Measurements from ENCODE around the gene CCL5.
"Not testable (repeated sequence)": the region's sequence is repeated elsewhere in the genome, so short reads cannot be mapped to it uniquely, and the experiment has no call there.

Gene CCL5

DNA sequence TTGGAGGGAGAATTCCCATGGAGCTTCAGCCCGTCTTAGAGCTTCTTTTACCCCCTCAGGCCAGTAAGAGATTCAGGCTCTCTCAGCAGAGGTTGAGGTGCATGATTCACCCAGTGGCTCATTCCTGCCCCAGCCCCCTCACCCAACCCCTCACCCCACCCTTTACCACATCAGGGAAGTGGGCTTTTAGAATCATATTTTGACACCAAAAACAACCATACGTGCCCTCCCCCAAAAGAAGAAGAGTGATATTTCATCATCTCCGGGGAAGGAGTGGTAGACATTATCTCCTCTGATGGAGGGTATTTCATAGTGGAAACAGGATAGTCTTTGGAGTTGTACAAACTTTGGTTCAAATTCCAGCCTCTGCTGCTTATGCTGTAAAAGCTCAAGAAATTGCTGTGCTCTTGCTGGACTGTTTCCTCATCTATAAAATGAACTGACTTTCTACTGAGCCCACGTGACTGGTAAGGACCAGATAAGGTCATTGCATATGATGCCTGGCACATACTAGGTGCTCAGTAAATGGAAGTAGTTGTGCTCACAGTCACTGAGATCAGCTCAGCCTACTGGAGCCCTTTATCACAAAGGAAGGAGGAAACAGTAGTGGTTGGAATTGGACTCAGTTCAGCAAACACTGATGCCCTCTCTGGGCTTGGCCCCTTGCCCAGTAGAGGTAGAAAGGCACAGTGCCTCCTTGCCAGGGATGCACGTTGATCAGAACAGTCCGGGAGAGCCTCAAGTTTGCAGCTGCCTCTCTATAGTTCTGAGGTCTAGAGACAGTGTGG is 18.3 kb upstream of the CCL5 start:
- DNase-seq (ENCODE audit: low read depth): no peak

DNA sequence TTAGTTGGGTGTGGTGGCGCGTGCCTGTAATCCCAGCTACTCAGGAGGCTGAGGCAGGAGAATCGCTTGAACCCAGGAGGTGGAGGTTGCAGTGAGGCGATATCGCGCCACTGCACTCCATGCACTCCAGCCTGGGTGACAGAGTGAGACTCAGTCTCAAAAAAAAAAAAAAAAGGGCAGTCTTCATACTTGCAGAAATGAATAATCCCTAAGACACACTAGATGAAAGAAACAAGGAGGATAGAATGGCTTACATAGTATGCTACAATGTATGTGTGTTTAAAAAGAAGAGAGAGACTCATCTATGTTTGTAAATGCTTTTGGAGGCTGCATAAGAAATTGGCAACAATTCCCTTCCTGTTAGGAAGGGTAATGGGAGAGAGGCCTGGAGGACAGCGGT is 17.6 kb upstream of the CCL5 start:
- not testable (repeated sequence) for DNase-seq (ENCODE audit: low read depth)

DNA sequence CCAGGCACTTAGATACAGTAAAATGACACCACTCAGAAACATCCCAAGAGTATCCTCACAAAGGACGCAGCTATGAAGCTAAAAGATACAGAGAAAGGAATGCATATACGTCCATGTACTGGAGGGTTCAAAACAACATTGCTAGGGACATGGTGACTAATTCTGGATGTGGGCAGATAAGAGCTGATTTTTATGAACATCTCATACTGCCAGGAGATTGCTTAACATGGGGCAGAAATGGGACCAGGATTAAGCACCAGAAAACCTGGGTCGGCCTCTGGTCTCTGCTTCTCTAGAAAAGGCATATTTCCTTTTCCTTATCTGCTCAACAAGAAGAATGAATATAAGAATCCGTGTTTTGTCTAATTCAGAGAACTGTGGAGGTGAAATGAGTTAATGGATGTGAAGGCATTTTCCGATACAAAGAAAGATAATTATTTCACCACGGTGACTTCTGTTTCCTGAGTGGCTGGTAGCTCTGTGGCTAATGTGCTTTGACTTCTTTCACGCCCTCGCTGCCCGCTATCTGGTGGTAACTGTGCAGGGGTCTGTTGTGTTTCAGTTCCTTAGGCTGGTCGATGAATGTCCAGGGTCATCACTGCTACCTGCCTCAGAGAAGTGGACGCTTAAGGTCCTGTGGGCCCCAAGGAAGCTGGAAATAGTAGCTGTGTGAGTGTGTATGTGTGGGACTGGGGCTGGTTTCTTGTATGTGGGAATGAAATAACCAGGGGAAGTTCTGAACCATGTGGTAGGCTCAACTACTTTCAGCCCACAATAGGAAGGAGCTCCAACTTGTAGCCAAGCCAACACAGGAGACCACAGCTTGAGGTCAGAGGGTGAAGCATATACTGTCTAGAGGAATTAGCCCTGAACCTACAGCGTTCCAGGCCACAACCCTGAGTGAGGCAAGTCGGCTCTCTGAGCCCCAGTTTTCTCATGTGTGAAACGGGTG is 15.8 kb upstream of the CCL5 start:
- DNase-seq (ENCODE audit: low read depth): peak; percentile 65

DNA sequence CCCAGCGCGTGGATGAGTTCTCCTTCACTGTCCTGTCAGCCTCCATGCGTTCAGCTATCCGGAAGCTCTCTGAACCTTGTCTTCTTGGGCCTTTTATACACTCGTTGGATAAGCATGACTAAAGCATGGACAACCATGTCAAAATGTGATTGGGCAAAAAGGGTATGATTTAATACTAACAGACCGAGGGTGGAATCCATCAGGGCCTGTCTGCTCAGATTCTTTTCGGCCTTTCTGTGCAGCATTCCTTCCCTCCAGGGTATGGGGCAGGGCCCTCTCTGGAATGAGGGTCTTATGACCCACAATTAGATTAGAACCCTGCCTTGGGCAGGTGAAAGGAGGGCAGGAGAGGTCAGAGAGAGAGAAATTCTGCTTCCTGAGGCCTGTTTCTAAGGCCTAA is 14.0 kb upstream of the CCL5 start:
- no peak for DNase-seq (ENCODE audit: low read depth)

DNA sequence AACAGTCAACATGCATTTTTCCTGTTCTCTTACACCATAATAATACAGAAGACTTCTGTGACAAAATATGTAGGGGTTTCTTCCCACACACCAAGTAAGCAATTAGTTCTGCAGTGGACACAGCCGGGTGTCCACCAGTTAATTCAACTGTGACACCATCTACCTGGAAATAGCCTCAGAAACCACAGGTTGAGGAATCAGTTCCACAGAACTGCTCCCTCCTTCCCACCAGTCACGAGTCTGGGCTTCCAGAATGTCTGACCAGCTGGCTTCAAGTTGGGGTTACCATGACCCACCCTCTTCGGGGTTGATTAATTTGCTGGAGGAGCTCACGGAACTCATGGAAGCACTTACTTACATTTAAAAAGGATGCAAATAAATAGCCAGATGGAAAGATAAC is 13.6 kb upstream of the CCL5 start:
- DNase-seq (ENCODE audit: low read depth): no peak

DNA sequence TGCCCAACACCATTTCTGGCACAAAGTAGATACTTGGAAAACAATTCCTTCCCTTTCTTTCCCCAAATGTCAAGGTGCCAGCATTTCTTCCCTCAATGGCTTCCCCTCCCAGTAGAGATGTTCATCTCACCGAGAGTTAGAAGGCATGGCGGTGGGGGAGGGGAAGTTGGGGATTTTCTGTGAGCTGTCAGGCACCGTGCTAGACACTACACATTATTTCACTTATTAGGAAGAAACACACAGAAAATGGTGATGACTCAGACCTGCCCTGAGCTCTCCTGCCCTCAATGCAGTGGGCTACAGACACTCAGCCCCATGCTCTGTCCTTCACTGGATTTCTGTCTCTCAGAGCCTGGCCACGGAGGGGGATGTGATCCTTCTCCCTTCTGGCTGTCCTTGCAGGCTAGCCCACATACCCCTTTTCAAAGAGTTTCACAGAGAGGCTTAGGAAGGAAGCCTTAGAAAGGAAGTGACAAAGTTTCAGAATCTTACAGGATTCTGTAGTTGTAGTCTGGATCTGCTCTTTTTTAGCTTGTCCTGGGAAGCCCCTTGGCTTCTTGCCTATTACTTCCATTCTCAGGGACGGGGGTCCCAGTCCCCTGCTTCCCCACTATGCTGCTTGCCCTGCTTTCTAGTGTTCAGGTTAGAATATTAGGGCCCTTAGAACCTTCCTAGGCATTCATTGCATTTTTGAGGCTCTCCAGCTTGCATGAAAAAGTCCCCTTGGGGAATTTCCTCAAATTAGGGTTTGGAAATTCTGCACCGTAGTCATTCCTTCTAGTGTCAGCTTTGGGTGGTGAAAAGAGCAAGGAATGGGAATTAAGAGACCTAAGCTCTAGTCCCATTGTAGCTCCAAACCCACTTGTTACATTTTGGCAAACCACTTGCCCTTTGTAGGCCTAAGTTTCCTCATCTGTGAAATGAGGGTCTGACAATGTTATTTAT is 12.2 kb upstream of the CCL5 start:
- DNase-seq (ENCODE audit: low read depth): no peak

DNA sequence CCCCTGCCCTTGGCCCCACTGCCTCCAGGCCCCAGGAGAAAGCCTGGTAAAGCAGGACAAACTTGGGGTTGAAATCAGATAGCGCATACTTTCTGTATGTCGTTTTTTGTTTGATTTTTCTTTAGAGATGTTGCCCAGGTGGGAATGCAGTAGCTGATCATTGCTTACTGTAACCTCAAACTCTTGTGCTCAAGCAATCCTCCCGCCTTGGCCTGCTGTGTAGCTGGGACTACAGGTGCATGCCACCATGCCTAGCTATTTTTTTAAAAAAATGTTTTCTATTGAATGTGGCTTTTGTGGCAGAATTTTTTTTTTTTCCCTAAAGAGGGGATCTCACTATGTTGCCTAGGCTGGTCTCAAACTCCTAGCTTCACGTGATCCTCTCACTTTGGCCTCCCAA is 11.1 kb upstream of the CCL5 start:
- no peak for DNase-seq (ENCODE audit: low read depth)

DNA sequence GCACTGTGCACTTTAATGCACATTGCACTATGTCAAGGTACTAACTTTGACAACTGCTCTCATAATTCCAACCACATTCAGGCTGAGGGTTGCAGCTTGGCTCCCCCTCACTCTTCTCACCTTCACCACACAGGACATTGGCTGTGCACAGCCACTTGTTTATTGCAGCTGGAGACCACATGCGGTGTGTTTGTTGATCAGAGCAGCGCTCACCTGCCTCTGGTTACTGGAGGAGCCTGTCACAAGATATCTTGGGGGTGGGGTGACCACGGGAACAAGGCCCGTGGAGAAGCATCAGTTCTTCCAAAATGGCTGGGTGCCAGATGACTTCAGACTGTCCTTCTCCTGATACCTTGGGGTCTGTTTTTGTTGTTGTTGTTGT is 10.6 kb upstream of the CCL5 start:
- no peak for DNase-seq (ENCODE audit: low read depth)

DNA sequence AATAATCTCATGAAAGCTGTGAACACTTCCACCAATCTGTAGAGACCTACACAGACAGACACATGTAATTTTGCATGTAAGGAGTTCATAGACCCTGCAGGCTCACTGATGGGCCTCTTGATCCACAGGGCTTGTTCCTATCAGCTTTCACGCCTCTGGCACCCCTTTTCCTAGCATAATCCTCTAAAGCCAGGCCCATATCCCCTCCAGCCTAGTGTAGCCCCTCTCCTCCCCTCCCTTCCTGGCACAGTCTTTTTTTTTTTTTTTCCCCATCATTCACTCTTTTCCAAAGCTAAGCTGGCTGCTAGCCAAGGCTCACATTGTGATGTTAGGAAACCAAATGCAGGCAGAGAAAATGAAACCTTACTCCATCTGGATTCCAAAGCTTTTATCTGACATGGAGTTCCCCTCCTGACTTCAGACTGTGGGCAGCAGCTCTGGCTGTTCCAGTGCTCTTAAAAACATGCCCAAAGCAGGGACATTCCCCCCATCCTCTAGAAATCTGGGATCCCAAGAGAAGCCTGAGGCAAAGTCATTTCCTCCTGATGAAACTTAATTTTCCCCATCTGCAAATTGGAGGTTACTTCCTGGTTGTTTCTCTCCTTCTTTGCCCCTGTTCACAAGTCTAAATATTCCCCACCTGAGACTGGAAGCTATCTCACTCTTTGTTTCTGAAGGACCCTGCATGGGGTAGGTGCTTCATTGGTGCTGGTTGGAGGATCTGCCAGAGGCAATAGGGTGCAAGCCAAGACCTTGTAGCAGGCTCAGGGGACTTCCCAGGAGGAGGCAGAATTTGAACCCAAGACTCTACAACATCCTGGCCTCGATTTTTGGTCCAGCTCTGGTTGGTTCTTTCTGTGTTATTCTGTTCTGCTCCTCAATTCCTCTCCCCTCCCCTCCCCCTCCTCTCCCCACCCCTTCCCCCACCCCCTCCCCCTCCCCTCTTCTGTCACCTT is 9.9 kb upstream of the CCL5 start:
- DNase-seq (ENCODE audit: low read depth): peak; percentile 61

DNA sequence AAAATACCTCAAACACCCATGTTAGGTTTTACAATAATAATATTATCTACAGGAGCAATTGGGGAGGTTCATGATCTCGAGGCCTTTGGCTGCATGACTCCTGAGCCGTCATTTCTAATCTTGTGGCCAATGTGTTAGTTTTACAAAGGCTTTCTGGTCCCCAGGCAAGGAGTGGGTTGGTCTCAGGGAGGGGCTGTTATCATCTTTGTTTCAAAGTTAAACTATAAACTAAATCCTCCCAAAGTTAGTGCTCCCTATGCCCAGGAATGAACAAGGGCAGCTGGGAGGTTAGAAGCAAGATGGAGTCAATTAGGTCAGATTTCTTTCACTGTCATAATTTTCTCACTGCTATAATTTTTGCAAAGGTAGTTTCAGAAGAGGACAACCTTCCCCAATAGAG is 9.1 kb upstream of the CCL5 start:
- DNase-seq (ENCODE audit: low read depth): no peak

DNA sequence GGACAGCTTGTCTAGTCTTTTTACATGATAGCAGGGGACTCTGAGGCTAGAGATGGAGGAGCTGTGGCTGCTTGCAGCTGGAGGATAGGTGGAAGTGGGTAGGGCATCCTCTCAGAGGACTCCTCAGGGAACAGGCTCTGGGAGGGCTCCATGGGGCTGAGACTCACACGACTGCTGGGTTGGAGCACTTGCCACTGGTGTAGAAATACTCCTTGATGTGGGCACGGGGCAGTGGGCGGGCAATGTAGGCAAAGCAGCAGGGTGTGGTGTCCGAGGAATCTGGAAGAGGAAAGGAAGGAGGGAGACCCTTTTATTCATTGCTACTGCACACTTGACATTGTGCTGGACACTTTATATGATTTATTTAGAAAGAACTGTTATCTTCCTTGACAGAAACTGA is 1.8 kb downstream of the CCL5 start:
- DNase-seq (ENCODE audit: low read depth): no peak

DNA sequence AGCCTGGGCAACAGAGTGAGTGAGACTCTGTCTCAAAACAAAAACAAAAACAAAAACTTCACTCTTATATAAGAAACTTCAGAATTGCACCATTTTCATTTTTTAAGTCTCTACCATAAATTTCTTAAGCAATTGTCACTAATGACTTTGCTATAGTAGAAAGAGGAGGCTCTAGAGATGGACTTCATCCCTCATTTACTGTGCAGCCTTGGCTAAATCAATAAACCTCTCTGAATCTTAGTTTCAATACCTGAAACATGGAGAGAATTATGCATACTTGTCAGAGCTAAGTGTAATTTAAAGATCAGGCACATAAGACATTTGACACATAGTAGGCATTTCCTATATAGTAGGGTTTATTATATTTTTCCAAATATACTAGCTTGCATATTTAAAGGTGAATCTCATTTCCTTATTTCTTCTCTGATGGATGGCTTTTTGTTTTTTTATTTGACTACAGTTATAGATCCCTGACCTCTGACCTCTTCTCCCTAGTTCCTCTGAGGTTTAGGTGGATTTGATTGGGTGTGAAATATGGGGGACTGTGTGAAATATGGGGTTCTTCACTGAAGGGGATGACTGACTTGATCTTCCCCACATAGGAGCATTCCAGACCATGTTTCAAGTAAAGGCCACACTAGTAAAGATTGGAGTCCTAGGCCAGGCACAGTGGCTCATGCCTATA is 2.7 kb downstream of the CCL5 start:
- no peak for DNase-seq (ENCODE audit: low read depth)

DNA sequence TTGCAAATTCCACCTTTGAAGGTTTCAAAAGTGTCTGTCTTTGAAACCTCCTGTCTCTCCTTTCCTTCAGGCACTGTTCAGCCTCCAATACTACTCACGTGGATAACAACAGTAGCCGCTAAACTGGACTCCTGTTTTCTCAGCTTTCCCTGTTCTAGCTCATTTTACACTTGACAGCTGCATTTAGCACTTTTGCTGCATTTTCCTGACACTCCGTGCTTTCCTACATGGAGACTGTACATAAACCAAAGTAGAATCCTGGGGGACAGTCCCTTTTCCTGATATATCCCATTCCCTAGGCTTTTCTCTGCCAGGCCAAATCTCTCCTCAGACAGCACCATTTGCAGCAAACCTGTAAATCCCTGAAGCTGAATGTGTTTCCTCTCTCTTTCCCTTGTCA is 3.6 kb downstream of the CCL5 start:
- no peak for DNase-seq (ENCODE audit: low read depth)

DNA sequence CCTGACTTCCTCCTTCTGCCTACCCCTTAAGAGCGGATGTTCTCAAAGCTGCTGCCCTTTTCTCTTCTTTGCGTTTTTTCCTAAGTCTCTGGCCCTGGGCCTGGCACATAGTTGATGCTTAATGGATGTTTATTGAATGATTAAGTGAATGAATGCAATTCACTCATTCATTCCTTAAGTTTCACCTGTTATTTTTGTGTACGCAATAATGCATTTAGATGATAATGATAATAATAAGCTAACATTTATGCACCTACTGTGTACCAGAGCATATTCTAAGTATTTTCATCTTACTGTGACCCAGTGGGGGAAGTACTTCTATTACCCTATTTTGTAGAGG is 4.4 kb downstream of the CCL5 start:
- DNase-seq (ENCODE audit: low read depth): no peak

DNA sequence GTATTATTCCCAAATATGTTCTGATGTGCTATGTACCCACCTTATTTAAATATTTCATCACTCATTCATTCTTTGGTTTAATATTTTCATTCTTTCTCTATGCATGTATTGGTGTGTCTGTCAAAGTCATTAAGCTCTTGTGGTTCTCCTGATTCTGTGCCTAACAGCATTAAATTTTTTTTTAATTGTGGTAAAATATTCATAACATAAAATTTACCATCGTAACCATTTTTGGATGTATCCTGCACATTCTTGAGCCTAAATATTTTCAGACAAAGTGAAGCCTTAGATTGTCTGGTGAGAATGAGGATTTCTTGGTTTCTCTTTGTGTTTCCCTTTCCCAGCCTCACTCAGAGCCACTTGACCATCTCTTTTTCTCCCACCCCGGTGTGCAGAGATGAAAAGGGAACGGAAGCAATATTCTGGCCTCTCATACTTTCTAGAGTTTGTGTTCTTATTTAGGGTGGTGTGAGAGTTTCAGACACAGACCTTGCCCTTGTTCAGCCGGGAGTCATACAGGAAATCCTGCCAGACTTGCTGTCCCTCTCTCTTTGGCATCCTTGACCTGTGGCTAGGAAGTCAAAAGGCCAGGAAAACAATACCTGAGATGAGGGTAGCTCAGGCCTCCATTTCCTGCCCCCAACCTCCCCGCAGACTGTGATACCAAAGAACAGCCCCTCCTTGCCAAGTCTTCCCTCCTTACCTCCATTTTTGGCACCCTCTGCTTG is 4.9 kb downstream of the CCL5 start:
- no peak for DNase-seq (ENCODE audit: low read depth)

DNA sequence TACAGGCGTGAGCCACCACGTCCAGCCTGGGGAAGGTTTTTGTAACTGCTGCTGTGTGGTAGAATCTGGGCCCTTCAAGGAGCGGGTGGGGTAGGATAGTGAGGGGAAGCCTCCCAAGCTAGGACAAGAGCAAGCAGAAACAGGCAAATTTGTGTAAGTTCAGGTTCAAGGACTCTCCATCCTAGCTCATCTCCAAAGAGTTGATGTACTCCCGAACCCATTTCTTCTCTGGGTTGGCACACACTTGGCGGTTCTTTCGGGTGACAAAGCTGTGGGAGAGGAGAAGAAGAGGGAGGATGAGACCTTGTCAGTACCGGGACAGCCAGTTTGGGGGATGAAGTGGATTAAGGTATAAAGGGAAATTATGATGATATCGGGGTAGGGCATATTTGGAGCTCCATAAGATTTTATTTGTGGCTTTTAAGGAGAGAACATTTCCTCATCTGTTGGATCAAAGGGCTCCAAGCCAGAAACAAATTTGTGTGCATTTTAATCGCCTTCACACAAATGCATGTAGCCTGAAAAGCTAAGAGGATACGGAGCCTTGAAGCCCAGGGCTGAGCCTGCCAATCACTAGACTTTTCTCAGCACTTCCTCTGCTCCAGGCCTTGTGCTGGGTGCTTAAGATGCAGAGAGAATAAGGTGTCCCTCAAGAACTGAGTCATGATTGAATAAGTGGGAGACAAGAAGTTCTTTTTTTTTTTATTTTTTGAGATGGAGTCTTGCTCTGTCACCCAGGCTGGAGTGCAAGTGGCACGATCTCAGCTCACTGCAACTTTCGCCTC is 7.8 kb downstream of the CCL5 start:
- DNase-seq (ENCODE audit: low read depth): no peak

DNA sequence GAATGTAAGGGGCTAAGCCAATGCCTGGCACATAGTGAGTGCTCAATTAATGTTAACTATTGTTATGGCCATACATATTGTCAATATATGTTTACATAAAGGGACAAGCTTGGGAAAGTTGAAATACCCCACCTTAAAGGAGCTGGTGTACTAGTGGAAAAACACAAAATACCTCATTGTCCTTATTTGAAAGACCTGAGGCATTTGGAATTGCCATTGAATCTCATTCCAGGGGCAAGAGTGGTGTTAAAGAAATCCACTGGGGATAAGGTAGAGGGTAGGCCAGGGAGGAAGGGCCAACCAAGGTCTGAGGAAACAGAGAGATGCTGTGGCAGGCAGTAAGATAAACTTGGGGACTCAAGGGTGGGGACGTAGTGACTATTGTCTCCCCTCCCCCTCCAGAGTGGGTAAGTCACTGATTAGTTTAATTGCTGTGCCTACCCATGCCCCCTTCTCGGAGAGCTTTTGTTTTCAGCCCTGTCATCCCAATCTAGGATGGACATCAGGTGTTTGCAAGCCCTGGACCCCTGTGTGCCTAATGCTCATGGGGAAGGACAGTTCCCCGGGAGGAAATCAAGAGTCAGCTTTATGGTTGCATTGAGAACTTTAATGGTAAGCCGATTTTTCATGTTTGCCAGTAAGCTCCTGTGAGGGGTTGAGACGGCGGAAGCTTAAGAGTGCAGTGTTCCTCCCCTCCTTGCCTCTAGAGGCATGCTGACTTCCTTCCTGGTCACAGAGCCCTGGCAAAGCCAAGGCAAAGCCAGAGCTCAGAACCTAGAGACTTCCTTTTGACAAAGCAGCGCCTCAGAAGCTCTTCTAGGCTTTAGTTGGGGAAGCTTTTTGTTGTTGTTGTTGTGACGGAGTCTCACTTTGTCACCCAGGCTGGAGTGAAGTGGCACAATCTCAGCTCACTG is 9.0 kb downstream of the CCL5 start:
- DNase-seq (ENCODE audit: low read depth): no peak

DNA sequence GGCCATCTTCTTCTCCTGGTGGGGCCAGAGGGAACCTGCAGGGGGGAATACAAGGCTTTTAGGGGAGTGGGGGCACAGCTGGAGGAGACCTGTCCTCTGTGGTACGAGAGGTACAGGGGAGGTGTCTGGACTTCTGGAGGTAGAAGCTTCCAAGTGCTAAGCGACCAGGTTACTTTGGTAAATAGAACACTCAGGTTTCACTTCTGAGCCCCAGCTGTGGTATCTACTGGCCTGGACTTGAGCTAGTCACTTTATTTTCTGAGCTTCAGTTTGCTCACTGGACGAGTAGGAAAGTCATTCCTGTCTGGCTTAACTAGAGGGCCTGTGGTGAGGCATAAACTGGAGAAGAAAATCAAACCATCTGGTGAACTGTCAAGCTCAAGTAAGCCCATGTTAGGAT is 11.4 kb downstream of the CCL5 start, which contains the start of gene HEATR9:
Gene HEATR9, minus strand, starts transcription at position 155 of the 400 bp plus-strand sequence. Its CDS starts 149 bp downstream, at position 6.
- DNase-seq (ENCODE audit: low read depth): no peak

All from non-pigmented ciliary epithelial cell (primary cell).